OCI-LY7 (cell line): ENCODE measurements around the gene MRPS26. TPM values are rescaled to one million over a fixed set of nuclear protein-coding genes. Genes with fewer than 3 reads are reported as not detected.

Source experiments
- BruUV-seq: library from RNA; stranded (reverse); fragments of 400-500 nt; replicated peaks from 2 replicates; lab custom pipeline; 2021; lab: Mats Ljungman, UMichigan
- CTCF ChIA-PET: fragments of 300-600 bp; sonication (Branson Sonifier 250); formaldehyde crosslinking; loops from one replicate; lab custom pipeline; 2022; ENCODE audit warnings: antibody characterized with exemption; ENCODE audit not compliant: unreplicated experiment; lab: Charles Lee
- POLR2A ChIA-PET: fragments of 300-600 bp; sonication (Branson Sonifier 250); formaldehyde crosslinking; loops from one replicate; lab custom pipeline; 2022; ENCODE audit warnings: antibody characterized with exemption; lab: Charles Lee
- DNase-seq: peaks from one replicate; pipeline ENCODE4 v3.0.0-alpha.2; 2015; ENCODE audit warnings: low spot score
- H2AFZ ChIP-seq: fragments of 200-600 bp; sonication (generic), shearing (Covaris generic); 2 replicates; pipeline ENCODE4 v1.6.1; 2014; ENCODE audit warnings: mild to moderate bottlenecking, antibody characterized with exemption, low read length, moderate library complexity
- H3K27ac ChIP-seq: fragments of 200-600 bp; sonication (generic); 2 replicates; pipeline ENCODE4 v1.5.1; 2014; ENCODE audit warnings: mixed run types, low read depth, mild to moderate bottlenecking, moderate library complexity, low read length, inconsistent platforms; ENCODE audit not compliant: poor library complexity, severe bottlenecking
- H3K36me3 ChIP-seq: fragments of 200-600 bp; sonication (generic); 2 replicates; pipeline ENCODE4 v1.6.1; 2014; ENCODE audit warnings: mild to moderate bottlenecking, antibody characterized with exemption, low read length, moderate library complexity, mixed read lengths; ENCODE audit not compliant: insufficient read depth
- H3K4me1 ChIP-seq: fragments of 200-600 bp; sonication (generic); 2 replicates; pipeline ENCODE4 v1.5.1; 2014; ENCODE audit warnings: mild to moderate bottlenecking, low read length; ENCODE audit not compliant: insufficient read depth, poor library complexity, severe bottlenecking
- H3K4me2 ChIP-seq: fragments of 200-600 bp; sonication (generic); 2 replicates; pipeline ENCODE4 v1.6.1; 2014; ENCODE audit warnings: mild to moderate bottlenecking, low read length
- H3K4me3 ChIP-seq: fragments of 200-600 bp; sonication (generic); 2 replicates; pipeline ENCODE4 v1.5.1; 2014; ENCODE audit warnings: mild to moderate bottlenecking, low read depth, low read length; ENCODE audit not compliant: poor library complexity, severe bottlenecking
- H3K79me2 ChIP-seq: fragments of 200-600 bp; sonication (generic); 2 replicates; pipeline ENCODE4 v1.6.1; 2016; ENCODE audit warnings: low read depth, mild to moderate bottlenecking, low read length, moderate library complexity, mixed read lengths; ENCODE audit not compliant: insufficient read depth
- H3K9me2 ChIP-seq: fragments of 200-600 bp; sonication (generic); 2 replicates; pipeline ENCODE4 v1.6.1; 2016; ENCODE audit warnings: mild to moderate bottlenecking, low read length, mixed read lengths; ENCODE audit not compliant: insufficient read depth
- H3K9me3 ChIP-seq: fragments of 200-600 bp; sonication (generic); 2 replicates; pipeline ENCODE4 v1.6.1; 2014; ENCODE audit warnings: mild to moderate bottlenecking, mixed run types, low read length, mixed read lengths
- H4K20me1 ChIP-seq: fragments of 200-600 bp; sonication (generic); 2 replicates; pipeline ENCODE4 v1.6.1; 2014; ENCODE audit warnings: mild to moderate bottlenecking, antibody characterized with exemption, low read length, moderate library complexity, mixed read lengths; ENCODE audit not compliant: insufficient read depth
- CTCF ChIP-seq: fragments of 200-600 bp; sonication (generic); conservative IDR thresholded peaks from 2 replicates; pipeline ENCODE4 v1.5.1; 2014; ENCODE audit warnings: mild to moderate bottlenecking, antibody characterized with exemption, low read length, moderate library complexity, mixed read lengths
- EZH2phosphoT487 ChIP-seq: fragments of 200-600 bp; sonication (generic); IDR thresholded peaks from 2 replicates; pipeline ENCODE4 v1.6.1; 2018; ENCODE audit warnings: low read depth, borderline replicate concordance, mild to moderate bottlenecking, mixed run types, antibody characterized with exemption, low read length, moderate library complexity, mixed read lengths
- intact Hi-C: fragments of 100-400 bp; cut with micrococcal nuclease; formaldehyde crosslinking; loops from one replicate; pipeline ENCODE4 v1.10.0; 2022; ENCODE audit not compliant: unreplicated experiment
- total RNA-seq, 2 experiments: library from RNA; depleted of rRNA in 1 of 2; stranded (reverse); fragments of >200 nt in 1 of 2; shearing (Covaris generic) in 1 of 2; gene quantifications; 2 replicates each; pipeline ENCODE4 v1.2.3, GENCODE V29; 2014 to 2022

The MRPS26 gene
- total RNA-seq, 2 experiments from 2014 or later, result 73.2 to 78.1 TPM

GRCh38 chr20:3071266-3071609 lies 25.4 kb downstream of the MRPS26 start:
- TF ChIP-seq CTCF, result no peak
- no peak for TF ChIP-seq EZH2phosphoT487
- BruUV-seq, result no TSS peak
- Histone ChIP-seq H3K4me1 (no peaks in the 10 kb centered on the region), H3K36me3 (no peaks in the 10 kb centered on the region), H3K9me3 (no peaks in the 10 kb centered on the region), H2AFZ (no peak overlapping the region), H3K4me3 (no peak overlapping the region), H3K4me2 (no peak overlapping the region), H3K27ac (no peak overlapping the region), H4K20me1 (no peaks in the 10 kb centered on the region), H3K9me2 (no peaks in the 10 kb centered on the region), H3K79me2 (no peaks in the 10 kb centered on the region)
- no peak for DNase-seq
- ChIA-PET CTCF (no interaction called here), POLR2A (no interaction called here)
- intact Hi-C loops, result no loop called here

- Histone ChIP-seq H4K20me1 (no peaks in the 10 kb centered on the region), H3K4me2 (no peak within 1 kb of the TSS), H3K4me3 (no peak within 1 kb of the TSS), H2AFZ (no peak within 1 kb of the TSS), H3K27ac (no peak within 1 kb of the TSS), H3K36me3 (no peaks in the 10 kb centered on the region), H3K79me2 (no peaks in the 10 kb centered on the region), H3K9me3 (no peaks in the 10 kb centered on the region), H3K9me2 (no peaks in the 10 kb centered on the region), H3K4me1 (no peaks in the 10 kb centered on the region)
- no TSS peak for BruUV-seq
- intact Hi-C loops, result no loop called here
- ChIA-PET CTCF (no interaction called here), POLR2A (no interaction called here)
- DNase-seq, result no peak
- TF ChIP-seq CTCF, result no peak
- no peak for TF ChIP-seq EZH2phosphoT487
Measured at GRCh38 chr20:3071610-3072529, 26.0 kb downstream of the MRPS26 start, which contains the start of gene OXT. Gene OXT (plus strand): TSS chr20:3071620. CDS start chr20:3071656, 36 bp downstream.
